CD14-positive monocyte (primary cell): ENCODE results near the gene IFTAP. TPM values are rescaled to one million over a fixed set of nuclear protein-coding genes. Genes with fewer than 3 reads are reported as not detected.

Experiments
- DNase-seq, 3 donors: peaks; one replicate each; pipeline ENCODE4 v3.0.0-alpha.2; 2011 to 2022
- H2AFZ ChIP-seq: 2 replicates; pipeline ENCODE4 v1.6.0; 2012; ENCODE audit warnings: mild to moderate bottlenecking, low read depth, low read length, inconsistent platforms; ENCODE audit not compliant: insufficient read depth, poor library complexity, severe bottlenecking
- H3K27ac ChIP-seq, 2 donors: 1 replicate in 1 of 2; 2 replicates in 1 of 2; pipeline ENCODE4 v1.5.1; 2012 to 2013; ENCODE audit warnings: low read length in 2 of 2, control low read depth in 1 of 2, inconsistent platforms in 1 of 2, low read depth in 1 of 2, mild to moderate bottlenecking in 1 of 2
- H3K27me3 ChIP-seq, 2 donors: one replicate each; pipeline versions ENCODE4 v1.6.0 to v1.6.1; 2011 to 2013; ENCODE audit warnings: low read length in 2 of 2; ENCODE audit not compliant: control insufficient read depth in 2 of 2, insufficient read depth in 2 of 2
- H3K36me3 ChIP-seq, 2 donors: replicated peaks in 1 of 2; 1 replicate in 1 of 2; 2 replicates in 1 of 2; pipeline versions ENCODE4 v1.5.1 to v1.6.1; 2012 to 2013; ENCODE audit warnings: low read length in 2 of 2, control low read depth in 1 of 2, inconsistent platforms in 1 of 2, mild to moderate bottlenecking in 1 of 2; ENCODE audit not compliant: insufficient read depth in 2 of 2, control insufficient read depth in 1 of 2
- H3K4me1 ChIP-seq, 2 donors: 1 replicate in 1 of 2; 2 replicates in 1 of 2; pipeline versions ENCODE4 v1.5.1 to v1.6.1; 2012 to 2013; ENCODE audit warnings: low read length in 2 of 2, control low read depth in 1 of 2, inconsistent platforms in 1 of 2, mild to moderate bottlenecking in 1 of 2, moderate library complexity in 1 of 2; ENCODE audit not compliant: insufficient read depth in 2 of 2, control insufficient read depth in 1 of 2
- H3K4me2 ChIP-seq: replicated peaks from 2 replicates; pipeline ENCODE3; 2012; ENCODE audit warnings: low read length, moderate library complexity, mild to moderate bottlenecking; ENCODE audit not compliant: poor library complexity, severe bottlenecking; ENCODE audit errors: extremely low read depth
- H3K4me3 ChIP-seq, 3 experiments: fragments of 200-600 bp in 1 of 3; sonication (generic) in 1 of 3; replicated peaks in 1 of 3; 1 replicate in 2 of 3; 2 replicates in 1 of 3; pipeline ENCODE4 v1.5.1; 2011 to 2013; ENCODE audit warnings: low read length in 3 of 3, mild to moderate bottlenecking in 3 of 3, control low read depth in 2 of 3, low read depth in 2 of 3, inconsistent platforms in 1 of 3, moderate library complexity in 1 of 3
- H3K79me2 ChIP-seq: 2 replicates; pipeline ENCODE4 v1.6.0; 2012; ENCODE audit warnings: mild to moderate bottlenecking, control low read depth, inconsistent platforms, low read length, moderate library complexity; ENCODE audit not compliant: insufficient read depth
- H3K9ac ChIP-seq: 2 replicates; pipeline ENCODE4 v1.6.0; 2017; ENCODE audit warnings: low read length, mild to moderate bottlenecking; ENCODE audit not compliant: insufficient read depth, poor library complexity, severe bottlenecking
- H3K9me3 ChIP-seq, 2 donors: replicated peaks in 1 of 2; 1 replicate in 1 of 2; 2 replicates in 1 of 2; pipeline versions ENCODE4 v1.5.1 to v1.6.1; 2012 to 2013; ENCODE audit warnings: low read length in 2 of 2, control low read depth in 1 of 2; ENCODE audit not compliant: control insufficient read depth in 1 of 2, insufficient read depth in 1 of 2
- H4K20me1 ChIP-seq: 2 replicates; pipeline ENCODE4 v1.6.0; 2012; ENCODE audit warnings: mild to moderate bottlenecking, low read length, control low read depth, moderate library complexity; ENCODE audit not compliant: insufficient read depth
- H3K27ac Mint-ChIP-seq, 7 donors: one replicate each; pipeline ENCODE4 v1.8.0; 2020; ENCODE audit warnings: mild to moderate bottlenecking in 7 of 7, mixed read lengths in 7 of 7, moderate library complexity in 6 of 7, inconsistent platforms in 2 of 7
- H3K27me3 Mint-ChIP-seq, 3 donors: one replicate each; pipeline ENCODE4 v1.8.0; 2021 to 2022; ENCODE audit warnings: low read depth in 3 of 3, mild to moderate bottlenecking in 3 of 3, mixed read lengths in 3 of 3, moderate library complexity in 3 of 3, inconsistent platforms in 1 of 3
- H3K36me3 Mint-ChIP-seq, 2 donors: one replicate each; pipeline ENCODE4 v1.8.0; 2020; ENCODE audit warnings: mixed read lengths in 2 of 2, inconsistent platforms in 1 of 2, mild to moderate bottlenecking in 1 of 2
- H3K4me1 Mint-ChIP-seq: one replicate; pipeline ENCODE4 v1.8.0; 2020; ENCODE audit warnings: mild to moderate bottlenecking, mixed read lengths
- H3K4me3 Mint-ChIP-seq, 2 donors: one replicate each; pipeline ENCODE4 v1.8.0; 2020; ENCODE audit warnings: mild to moderate bottlenecking in 2 of 2, mixed read lengths in 2 of 2, moderate library complexity in 1 of 2
- H3K9me3 Mint-ChIP-seq, 7 donors: one replicate each; pipeline ENCODE4 v1.8.0; 2020 to 2022; ENCODE audit warnings: mixed read lengths in 7 of 7, mild to moderate bottlenecking in 6 of 7, moderate library complexity in 6 of 7, inconsistent platforms in 2 of 7
- CTCF ChIP-seq: fragments of 200-600 bp; IDR thresholded peaks from one replicate; pipeline ENCODE4 v1.8.0; 2022; ENCODE audit warnings: antibody characterized with exemption, mild to moderate bottlenecking
- WGBS: methylation state at CpG from one replicate; pipeline ENCODE4 v1.1.5; 2013; ENCODE audit warnings: missing lambda C conversion rate; ENCODE audit not compliant: insufficient coverage; 5-methylcytosine and 5-hydroxymethylcytosine counted together
- intact Hi-C, 2 donors: fragments of 100-400 bp; cut with micrococcal nuclease; formaldehyde crosslinking; loops; one replicate each; pipeline versions ENCODE4 v1.15.0 to v1.15.1; 2023
- polyA plus RNA-seq, 3 donors: library from polyadenylated mRNA; depleted of rRNA in 1 of 3; unstranded in 2 of 3; stranded (reverse) in 1 of 3; fragments of 300-500 nt in 2 of 3; fragments of >200 nt in 1 of 3; fragmentation: Illumina TruSeq in 2 of 3; gene quantifications; 1 replicate in 2 of 3; 2 replicates in 1 of 3; pipeline ENCODE4 v1.2.3, GENCODE V29; 2012 to 2021

IFTAP gene
- polyA plus RNA-seq, 3 donors, result 5.0 to 18.7 (median 13.9) TPM

GRCh38 chr11:36622431-36623136 is 28.3 kb downstream of the IFTAP start:
- H3K79me2 ChIP-seq, result no peaks in the 10 kb centered on the region
- H3K4me1 ChIP-seq, result peaks cover 6 to 10% of the 10 kb centered on the region in 2 donors
- Mint-ChIP-seq H3K27me3 (no peaks in the 10 kb centered on the region), H3K4me3 (no peak overlapping the region), H3K4me1 (peaks cover 24% of the 10 kb centered on the region), H3K9me3 (no peaks in the 10 kb centered on the region), H3K36me3 (no peaks in the 10 kb centered on the region), H3K27ac (no peak overlapping the region)
- no CpG with 5 or more reads among the region's 3 CpGs for WGBS
- no peaks in the 10 kb centered on the region for H3K9me3 ChIP-seq
- no peak overlapping the region for H3K27ac ChIP-seq
- TF ChIP-seq CTCF, result peak; percentile 36
- H3K36me3 ChIP-seq, result no peaks in the 10 kb centered on the region
- H4K20me1 ChIP-seq, result no peaks in the 10 kb centered on the region
- intact Hi-C loops, result no loop called here
- no peak overlapping the region for H3K4me3 ChIP-seq
- H2AFZ ChIP-seq, result no peak overlapping the region
- no peaks in the 10 kb centered on the region for H3K27me3 ChIP-seq
- no peak overlapping the region for H3K4me2 ChIP-seq
- DNase-seq, result peak in 2 of 3 donors; percentile 3 to 6
- no peak overlapping the region for H3K9ac ChIP-seq

GRCh38 chr11:36623494-36623893 is 29.2 kb downstream of the IFTAP start:
- peaks cover 6 to 10% of the 10 kb centered on the region in 2 donors for H3K4me1 ChIP-seq
- H3K27ac ChIP-seq, result no peak overlapping the region
- DNase-seq, result no peak
- no peaks in the 10 kb centered on the region for H3K9me3 ChIP-seq
- no CpG with 5 or more reads among the region's 5 CpGs for WGBS
- Mint-ChIP-seq H3K27ac (no peak overlapping the region), H3K36me3 (no peaks in the 10 kb centered on the region), H3K4me1 (peaks cover 24% of the 10 kb centered on the region), H3K27me3 (no peaks in the 10 kb centered on the region), H3K4me3 (no peak overlapping the region), H3K9me3 (no peaks in the 10 kb centered on the region)
- intact Hi-C loops, result no loop called here
- H3K79me2 ChIP-seq, result no peaks in the 10 kb centered on the region
- TF ChIP-seq CTCF, result no peak
- H3K4me3 ChIP-seq, result no peak overlapping the region
- H3K4me2 ChIP-seq, result no peak overlapping the region
- no peaks in the 10 kb centered on the region for H4K20me1 ChIP-seq
- H2AFZ ChIP-seq, result no peak overlapping the region
- H3K27me3 ChIP-seq, result no peaks in the 10 kb centered on the region
- no peaks in the 10 kb centered on the region for H3K36me3 ChIP-seq
- H3K9ac ChIP-seq, result no peak overlapping the region
